Measurements from ENCODE around the gene ASTN2. TPM values are rescaled to one million over a fixed set of nuclear protein-coding genes. Genes with fewer than 3 reads are reported as not detected.
A peak's percentile ranks its signal among the peaks of the same experiment; 100 is the strongest.

ASTN2 gene
- total RNA-seq, 1 experiment from 2014 or later, result 1.8 TPM

- H3K4me1 ChIP-seq (replicated peaks), result peaks cover 12% of the 10 kb centered on the region
- no peak overlapping the region for H3K4me3 ChIP-seq
- no peaks in the 10 kb centered on the region for H3K9me3 ChIP-seq (replicated peaks)
- DNase-seq (ENCODE audit: low read depth in 1 of 2, low spot score in 2 of 2), result no peak
- no peaks in the 10 kb centered on the region for H3K27me3 ChIP-seq (replicated peaks)
- no peak overlapping the region for H3K27ac ChIP-seq
- no peaks in the 10 kb centered on the region for H3K36me3 ChIP-seq
Measured at GRCh38 chr9:116497095-116497890, 917.6 kb downstream of the ASTN2 start.

DNA sequence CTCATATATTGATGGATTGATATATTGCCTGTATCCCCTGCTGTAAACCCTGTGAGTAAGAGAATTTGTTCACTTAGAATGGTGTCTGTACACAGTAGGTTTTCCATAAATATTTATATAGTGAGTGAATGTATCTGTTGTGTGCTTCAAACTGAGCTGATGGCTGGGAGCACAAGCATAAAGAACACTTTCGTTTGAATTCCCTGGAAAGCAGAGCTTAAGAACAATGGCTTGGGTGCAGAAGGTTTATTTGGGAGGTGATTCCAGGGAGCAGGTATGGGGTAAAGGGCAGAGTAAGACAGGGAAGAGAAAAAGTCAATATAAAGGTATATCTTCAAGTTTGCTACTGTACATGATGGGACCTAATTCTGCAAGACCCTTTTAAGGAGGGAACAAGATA, 918.7 kb downstream of the ASTN2 start:
- no peak for DNase-seq (ENCODE audit: low read depth in 1 of 2, low spot score in 2 of 2)
- no peaks in the 10 kb centered on the region for H3K9me3 ChIP-seq (replicated peaks)
- H3K4me3 ChIP-seq, result no peak overlapping the region
- no peak overlapping the region for H3K27ac ChIP-seq
- no peaks in the 10 kb centered on the region for H3K27me3 ChIP-seq (replicated peaks)
- peaks cover 12% of the 10 kb centered on the region for H3K4me1 ChIP-seq (replicated peaks)
- H3K36me3 ChIP-seq, result no peaks in the 10 kb centered on the region

DNA sequence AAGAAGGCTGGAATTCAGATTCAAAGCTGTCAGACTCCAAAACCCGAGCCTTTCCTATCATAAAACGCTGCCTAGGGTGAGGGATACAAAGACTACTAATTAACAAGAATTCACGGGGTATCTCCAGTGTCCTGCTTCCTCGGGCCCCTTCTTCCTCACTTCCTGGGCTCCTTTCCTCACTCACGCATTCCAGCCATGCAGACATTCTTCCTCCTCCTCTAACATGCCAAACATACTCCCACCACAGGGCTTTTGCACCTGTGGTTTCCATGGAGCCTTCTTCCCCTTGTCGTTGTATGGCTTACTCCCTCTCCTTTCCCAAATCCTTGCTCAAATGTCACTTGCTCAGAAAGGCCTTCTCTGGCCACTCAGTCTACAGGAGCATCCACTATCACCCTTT, 919.1 kb downstream of the ASTN2 start:
- Histone ChIP-seq H3K4me1 (replicated peaks) (peaks cover 12% of the 10 kb centered on the region), H3K27ac (no peak overlapping the region), H3K4me3 (no peak overlapping the region), H3K27me3 (replicated peaks) (no peaks in the 10 kb centered on the region), H3K9me3 (replicated peaks) (no peaks in the 10 kb centered on the region), H3K36me3 (no peaks in the 10 kb centered on the region)
- DNase-seq (ENCODE audit: low read depth in 1 of 2, low spot score in 2 of 2), result no peak

DNA sequence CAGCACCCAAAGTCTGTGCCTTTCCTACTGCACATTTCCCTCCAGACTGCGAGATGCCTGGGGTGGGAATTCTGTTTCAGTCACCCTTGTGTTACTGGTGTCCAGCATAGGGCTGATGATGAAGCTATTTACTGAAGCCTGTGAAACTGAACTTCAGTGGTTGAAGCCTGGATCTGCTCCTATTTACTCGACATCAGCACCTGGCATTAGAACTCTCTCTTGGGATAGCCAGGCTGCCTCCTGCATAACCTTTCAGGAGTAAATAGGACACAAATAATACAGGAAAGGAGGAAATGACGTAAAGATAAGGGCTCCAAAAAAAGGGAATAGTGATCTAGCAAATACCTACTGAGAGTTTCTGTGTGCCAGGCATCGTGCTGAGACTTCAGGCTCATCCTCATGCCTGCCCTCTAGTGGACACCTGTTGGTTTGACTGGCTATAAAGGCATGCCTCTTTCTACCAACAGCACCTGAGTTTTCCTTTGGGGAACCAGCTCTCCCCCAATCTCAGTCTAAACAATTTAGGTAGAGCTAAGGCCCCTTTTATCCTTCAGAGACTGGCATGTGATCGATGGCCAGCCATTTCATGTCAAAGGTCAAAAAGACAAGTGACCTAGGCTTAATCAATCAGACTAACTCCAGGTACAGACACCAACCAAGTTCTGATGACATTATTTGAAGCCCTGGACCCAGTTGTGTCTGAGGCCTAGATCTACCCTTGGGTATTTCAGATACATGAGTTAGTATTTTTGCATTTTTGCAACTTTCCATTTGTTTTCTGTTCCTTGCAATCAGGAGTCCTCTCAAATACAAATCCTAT, 919.8 kb downstream of the ASTN2 start:
- DNase-seq (ENCODE audit: low read depth in 1 of 2, low spot score in 2 of 2), result no peak

DNA sequence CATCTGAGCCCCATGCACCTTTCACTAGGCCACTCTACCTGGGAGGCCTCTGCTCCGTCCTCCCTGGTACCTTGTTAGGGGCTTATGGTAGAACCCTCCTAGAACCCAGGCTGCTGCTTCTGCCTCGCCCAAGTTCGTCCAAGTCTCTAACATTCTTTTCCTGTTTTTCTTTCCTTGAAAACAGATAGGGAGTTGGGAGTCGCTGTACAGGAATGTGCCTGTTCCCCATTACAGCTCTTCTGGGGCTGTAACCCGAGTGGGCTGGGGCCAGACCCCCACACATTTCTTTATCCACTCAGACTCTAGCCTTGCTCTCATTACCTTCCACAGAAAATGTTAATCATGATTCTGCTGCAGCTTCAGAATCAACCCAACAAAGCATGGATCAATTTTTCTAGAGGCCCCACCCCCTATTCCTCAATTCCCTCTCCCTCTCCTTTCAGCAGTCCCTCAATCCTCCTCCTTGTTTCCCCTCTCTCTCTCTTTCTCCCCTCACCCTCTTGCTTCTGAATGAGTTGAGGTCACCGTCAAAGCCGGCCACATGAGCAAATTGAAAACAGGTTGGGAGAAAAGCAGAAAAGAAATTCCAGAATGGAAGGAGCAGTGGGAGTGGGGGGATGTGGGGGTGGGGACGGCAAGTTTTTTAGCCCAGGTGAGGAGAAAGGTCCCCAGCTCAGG, 921.5 kb downstream of the ASTN2 start:
- Histone ChIP-seq H3K9me3 (replicated peaks) (no peaks in the 10 kb centered on the region), H3K4me1 (replicated peaks) (peaks cover 12% of the 10 kb centered on the region), H3K27me3 (replicated peaks) (no peaks in the 10 kb centered on the region), H3K36me3 (no peaks in the 10 kb centered on the region), H3K4me3 (no peak overlapping the region), H3K27ac (peak overlapping the region; percentile 20; the same call in 1 of the 2 replicates)
- peak in 1 of 2 experiments; percentile 31 for DNase-seq (ENCODE audit: low read depth in 1 of 2, low spot score in 2 of 2)

More for the DNA sequence above, 919.8 kb downstream of the ASTN2 start:
- no peak overlapping the region for H3K4me3 ChIP-seq
- H3K9me3 ChIP-seq (replicated peaks), result no peaks in the 10 kb centered on the region
- H3K27ac ChIP-seq, result no peak overlapping the region
- H3K4me1 ChIP-seq (replicated peaks), result peaks cover 12% of the 10 kb centered on the region
- no peaks in the 10 kb centered on the region for H3K36me3 ChIP-seq
- H3K27me3 ChIP-seq (replicated peaks), result no peaks in the 10 kb centered on the region

DNA sequence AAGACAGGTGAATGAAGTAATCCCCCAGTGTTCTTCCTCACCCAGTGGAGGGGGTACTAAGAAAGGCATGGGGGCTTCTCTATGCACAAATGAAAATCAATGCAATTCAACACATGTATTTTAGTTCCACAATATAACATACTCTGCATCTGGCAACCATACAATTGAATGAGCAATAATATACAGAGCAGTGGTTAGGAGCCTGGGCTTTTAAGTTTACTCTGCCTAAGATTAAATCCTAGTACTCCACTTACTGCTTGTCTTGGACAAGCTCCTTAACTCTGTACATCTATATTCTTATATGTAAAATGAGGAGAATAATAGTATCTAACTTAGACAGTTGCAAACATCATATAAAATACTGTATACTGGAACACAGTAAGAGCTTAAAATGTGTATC, 923.2 kb downstream of the ASTN2 start:
- Histone ChIP-seq H3K36me3 (no peaks in the 10 kb centered on the region), H3K9me3 (replicated peaks) (no peaks in the 10 kb centered on the region), H3K27ac (no peak overlapping the region), H3K27me3 (replicated peaks) (no peaks in the 10 kb centered on the region), H3K4me3 (no peak overlapping the region), H3K4me1 (replicated peaks) (peaks cover 12% of the 10 kb centered on the region)
- DNase-seq (ENCODE audit: low read depth in 1 of 2, low spot score in 2 of 2), result no peak

DNA sequence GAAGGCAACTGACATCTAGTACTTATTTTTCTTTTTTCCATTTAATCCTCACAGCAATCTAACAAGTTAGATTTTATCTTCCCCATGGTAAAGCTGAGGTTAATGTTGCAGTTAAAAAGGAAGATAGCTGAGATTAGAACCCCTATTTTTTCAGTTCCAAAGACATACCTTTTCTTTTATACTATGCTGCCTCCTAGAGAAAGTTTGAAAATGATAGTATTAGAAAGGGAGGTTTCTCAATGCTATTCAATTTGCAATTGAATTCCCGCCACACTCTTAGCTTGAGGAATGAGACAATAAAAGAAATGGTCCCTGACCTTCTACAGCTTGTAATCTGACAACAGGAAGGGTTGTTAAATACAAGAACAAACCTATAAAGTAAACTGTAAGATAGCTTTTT, 923.6 kb downstream of the ASTN2 start:
- H3K9me3 ChIP-seq (replicated peaks), result no peaks in the 10 kb centered on the region
- no peaks in the 10 kb centered on the region for H3K36me3 ChIP-seq
- H3K27ac ChIP-seq, result no peak overlapping the region
- no peaks in the 10 kb centered on the region for H3K27me3 ChIP-seq (replicated peaks)
- no peak for DNase-seq (ENCODE audit: low read depth in 1 of 2, low spot score in 2 of 2)
- H3K4me1 ChIP-seq (replicated peaks), result peaks cover 12% of the 10 kb centered on the region
- H3K4me3 ChIP-seq, result no peak overlapping the region

- Histone ChIP-seq H3K36me3 (no peaks in the 10 kb centered on the region), H3K9me3 (replicated peaks) (no peaks in the 10 kb centered on the region), H3K4me3 (no peak overlapping the region), H3K4me1 (replicated peaks) (peaks cover 12% of the 10 kb centered on the region), H3K27me3 (replicated peaks) (no peaks in the 10 kb centered on the region), H3K27ac (no peak overlapping the region)
- no peak for DNase-seq (ENCODE audit: low read depth in 1 of 2, low spot score in 2 of 2)
Measured at GRCh38 chr9:116490321-116490720, 924.5 kb downstream of the ASTN2 start.

DNA sequence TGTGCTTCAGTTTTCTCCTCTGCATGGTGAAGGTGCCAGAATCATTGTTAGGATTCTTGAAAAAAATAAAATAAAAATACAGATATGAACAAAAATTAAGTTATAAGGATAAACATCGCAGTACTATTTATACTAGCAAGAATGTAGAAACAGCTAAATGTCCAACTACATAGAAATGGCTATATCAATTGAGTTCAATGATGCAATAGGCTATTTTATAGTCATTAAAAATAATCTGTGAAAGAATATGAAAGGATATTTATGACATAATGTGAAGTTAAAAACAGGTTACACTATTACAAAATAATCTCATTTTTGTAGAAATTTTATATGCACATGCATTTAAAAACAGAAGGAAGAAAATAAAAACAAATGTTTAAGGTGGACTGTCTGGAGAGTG, 926.5 kb downstream of the ASTN2 start:
- Histone ChIP-seq H3K27ac (no peak overlapping the region), H3K36me3 (no peaks in the 10 kb centered on the region), H3K4me1 (replicated peaks) (peaks cover 12% of the 10 kb centered on the region), H3K27me3 (replicated peaks) (no peaks in the 10 kb centered on the region), H3K9me3 (replicated peaks) (no peaks in the 10 kb centered on the region), H3K4me3 (no peak overlapping the region)
- DNase-seq (ENCODE audit: low read depth in 1 of 2, low spot score in 2 of 2), result no peak

GRCh38 chr9:116484492-116485061, 930.3 kb downstream of the ASTN2 start:
- H3K9me3 ChIP-seq (replicated peaks), result no peaks in the 10 kb centered on the region
- H3K36me3 ChIP-seq, result no peaks in the 10 kb centered on the region
- H3K27ac ChIP-seq, result no peak overlapping the region
- DNase-seq (ENCODE audit: low read depth in 1 of 2, low spot score in 2 of 2), result no peak
- no peaks in the 10 kb centered on the region for H3K27me3 ChIP-seq (replicated peaks)
- peaks cover 10% of the 10 kb centered on the region for H3K4me1 ChIP-seq (replicated peaks)
- H3K4me3 ChIP-seq, result no peak overlapping the region

DNA sequence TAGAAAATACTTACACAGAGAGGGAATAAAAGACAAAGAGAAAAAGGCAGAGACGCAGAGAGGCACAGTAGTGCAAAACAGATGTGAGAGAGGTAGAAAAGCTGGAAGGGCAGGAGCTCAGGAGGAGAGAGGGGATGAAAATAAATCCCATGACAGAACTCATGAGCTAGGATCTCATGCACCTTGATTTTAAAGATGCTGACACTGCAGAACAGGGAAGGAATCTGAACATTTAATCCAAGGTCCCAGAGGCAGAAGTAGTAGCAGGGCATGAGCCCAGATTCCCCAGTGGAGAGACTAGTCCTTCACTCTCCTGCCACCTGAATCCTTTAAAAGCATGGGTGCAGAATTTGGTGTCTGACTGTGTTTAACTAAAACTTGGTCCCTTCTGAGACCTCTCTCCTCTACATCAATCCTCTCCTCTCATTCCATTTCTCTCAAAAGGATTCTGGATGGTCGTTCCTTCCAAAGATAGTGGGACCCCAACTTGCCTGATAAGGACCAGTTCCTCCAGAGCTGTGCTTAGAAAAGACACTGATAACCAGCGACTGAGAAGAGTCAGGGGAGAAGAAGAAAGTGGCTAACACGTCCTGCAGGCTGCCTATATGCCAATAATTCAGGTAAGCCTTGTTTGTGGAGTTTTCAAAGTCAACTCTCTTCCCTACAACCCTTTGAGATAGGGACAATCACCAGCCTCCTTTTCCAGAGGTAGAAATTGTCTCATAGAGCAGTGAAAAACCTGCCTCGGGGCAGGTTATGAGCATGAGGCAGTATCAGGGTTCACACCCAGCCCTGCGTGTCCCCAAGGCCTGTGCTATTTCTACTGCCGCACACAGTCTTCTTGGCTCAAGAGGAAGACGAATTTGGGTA, 931.0 kb downstream of the ASTN2 start:
- Histone ChIP-seq H3K9me3 (replicated peaks) (no peaks in the 10 kb centered on the region), H3K4me3 (no peak overlapping the region), H3K27me3 (replicated peaks) (no peaks in the 10 kb centered on the region), H3K27ac (no peak overlapping the region), H3K4me1 (replicated peaks) (peaks cover 13% of the 10 kb centered on the region), H3K36me3 (no peaks in the 10 kb centered on the region)
- DNase-seq (ENCODE audit: low read depth in 1 of 2, low spot score in 2 of 2), result no peak

DNA sequence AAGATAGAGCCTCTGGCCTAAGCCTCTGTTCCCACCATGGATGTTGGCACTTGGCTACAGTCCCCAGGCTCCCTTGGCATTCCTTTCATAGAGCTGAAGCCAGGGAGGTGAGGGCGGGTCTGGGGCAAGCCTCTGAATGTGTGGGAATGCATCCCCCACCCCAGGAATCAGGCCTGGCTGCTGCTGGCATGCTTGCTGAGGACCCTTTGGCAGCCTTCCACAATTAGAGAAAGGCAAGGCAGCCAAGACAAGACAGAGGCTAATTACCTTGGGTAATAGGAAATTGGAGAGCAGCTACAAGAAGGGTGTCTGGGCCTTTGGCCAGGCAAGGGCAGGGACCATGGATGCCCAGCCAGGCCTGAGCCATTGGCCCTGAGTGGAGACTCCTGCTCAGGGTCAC, 932.1 kb downstream of the ASTN2 start:
- H3K9me3 ChIP-seq (replicated peaks), result no peaks in the 10 kb centered on the region
- H3K27me3 ChIP-seq (replicated peaks), result no peaks in the 10 kb centered on the region
- no peak overlapping the region for H3K27ac ChIP-seq
- no peak for DNase-seq (ENCODE audit: low read depth in 1 of 2, low spot score in 2 of 2)
- H3K4me1 ChIP-seq (replicated peaks), result peaks cover 13% of the 10 kb centered on the region
- H3K36me3 ChIP-seq, result no peaks in the 10 kb centered on the region
- no peak overlapping the region for H3K4me3 ChIP-seq

- DNase-seq (ENCODE audit: low read depth in 1 of 2, low spot score in 2 of 2), result no peak
- no peaks in the 10 kb centered on the region for H3K27me3 ChIP-seq (replicated peaks)
- H3K27ac ChIP-seq, result no peak overlapping the region
- no peaks in the 10 kb centered on the region for H3K36me3 ChIP-seq
- no peaks in the 10 kb centered on the region for H3K9me3 ChIP-seq (replicated peaks)
- peaks cover 13% of the 10 kb centered on the region for H3K4me1 ChIP-seq (replicated peaks)
- no peak overlapping the region for H3K4me3 ChIP-seq
Measured at GRCh38 chr9:116480700-116481099, 934.2 kb downstream of the ASTN2 start.
